ENCODE data around the gene PPP6R3.

DNA sequence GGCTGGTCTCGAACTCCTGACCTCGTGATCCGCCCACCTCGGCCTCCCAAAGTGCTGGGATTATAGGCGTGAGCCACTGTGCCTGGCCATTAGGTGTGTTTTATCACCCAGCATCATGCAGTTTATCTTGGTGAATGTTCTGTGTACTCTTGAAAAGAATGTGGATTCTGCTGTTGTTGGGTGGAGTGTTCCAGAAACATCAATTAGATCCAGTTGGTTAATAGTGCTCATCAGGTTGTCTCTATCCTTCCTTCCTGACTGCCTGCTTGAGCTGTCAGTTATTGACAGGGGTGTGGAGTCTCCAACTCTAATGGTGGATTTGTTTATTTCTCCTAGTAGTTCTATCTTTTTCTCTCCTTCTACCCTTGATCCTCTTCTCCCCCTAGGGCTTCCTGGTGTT lies 30.2 kb upstream of the PPP6R3 start:
- no peak for TF ChIP-seq POLR2A (IDR thresholded peaks at IDR 0.05; ENCODE audit: low read length)
- no peak for TF ChIP-seq GATA1 (IDR thresholded peaks at IDR 0.05; ENCODE audit: low read depth, low read length)

Data from erythroblast (primary cell).